ENCODE results near the gene BRIP1. TPM values are rescaled to one million over a fixed set of nuclear protein-coding genes. Genes with fewer than 3 reads are reported as not detected.

Gene BRIP1
- 1 to 10 TPM; 3.4 to 3.7 TPM for total RNA-seq
- polyA plus RNA-seq (ENCODE audit: insufficient read length in 6 of 6): 10 to 100 TPM; 10.8 to 18.1 (median 13.8) TPM
- long read RNA-seq, donor 1: 0 reads
- long read RNA-seq, donor 2, partial matches to known transcripts: 5 of 5 reads
- long read RNA-seq, donor 2, other reads (novel, unspliced or antisense): 0 of 5 reads
- long read RNA-seq, donor 3: 0 reads
- long read RNA-seq, donor 4: 0 reads
- long read RNA-seq, donor 5: 0 reads
- long read RNA-seq, donor 6: 0 reads
- long read RNA-seq, donor 7: 0 reads
- long read RNA-seq, donor 8: 0 reads
- long read RNA-seq, donor 9: 0 reads
- long read RNA-seq, donor 10: 0 reads
- long read RNA-seq, donor 11: 0 reads
- long read RNA-seq, donor 12: 0 reads

- H3K36me3 ChIP-seq: peaks cover 0 to 16% of the 10 kb centered on the region in 2 donors
- peak; percentile 99 for ATAC-seq
- intact Hi-C loops (cut with DNase I): no loop called here
These were observed at the start of gene BRIP1 for GRCh38 chr17:61862975-61863800. Gene BRIP1 (minus strand): TSS chr17:61863528. CDS start chr17:61861539, 1,989 bp downstream.

DNA sequence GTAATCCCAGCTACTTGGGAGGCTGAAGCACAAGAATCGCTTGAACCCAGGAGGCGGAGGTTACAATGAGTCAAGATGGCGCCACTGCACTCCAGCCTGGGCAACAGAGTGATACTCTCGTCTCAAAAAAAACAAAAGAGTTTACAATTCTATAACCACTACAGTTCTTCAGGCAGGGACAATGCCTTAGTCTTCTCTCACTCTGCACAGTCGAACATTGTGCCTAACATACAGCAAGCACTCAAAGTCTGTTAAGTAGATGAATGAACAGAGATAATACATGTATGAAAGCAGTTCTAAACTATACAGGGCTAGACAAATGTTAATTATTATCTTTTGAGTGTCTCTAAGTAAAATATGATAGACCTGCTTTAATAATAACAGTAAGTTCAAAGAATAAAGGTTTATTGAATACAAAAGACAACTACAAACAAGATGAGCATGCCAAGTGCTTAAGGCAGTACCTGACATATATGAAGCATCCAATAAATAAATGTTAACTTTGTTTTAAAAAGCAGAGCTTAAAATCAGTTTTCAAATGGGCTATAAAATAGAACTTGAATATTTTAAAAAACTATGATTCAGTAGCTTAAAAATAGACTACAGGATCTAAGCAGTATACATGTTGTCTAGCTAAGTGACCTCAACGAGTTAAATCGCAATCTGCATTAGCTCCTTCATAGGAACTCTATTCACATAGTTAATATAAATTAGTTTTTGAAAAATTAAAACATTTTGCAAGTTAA lies 45.1 kb upstream of the BRIP1 start:
- H3K9me3 ChIP-seq: no peaks in the 10 kb centered on the region
- no peak overlapping the region for H3K4me3 ChIP-seq
- H3K27ac ChIP-seq: no peak overlapping the region
- TF ChIP-seq, protein P1, sequence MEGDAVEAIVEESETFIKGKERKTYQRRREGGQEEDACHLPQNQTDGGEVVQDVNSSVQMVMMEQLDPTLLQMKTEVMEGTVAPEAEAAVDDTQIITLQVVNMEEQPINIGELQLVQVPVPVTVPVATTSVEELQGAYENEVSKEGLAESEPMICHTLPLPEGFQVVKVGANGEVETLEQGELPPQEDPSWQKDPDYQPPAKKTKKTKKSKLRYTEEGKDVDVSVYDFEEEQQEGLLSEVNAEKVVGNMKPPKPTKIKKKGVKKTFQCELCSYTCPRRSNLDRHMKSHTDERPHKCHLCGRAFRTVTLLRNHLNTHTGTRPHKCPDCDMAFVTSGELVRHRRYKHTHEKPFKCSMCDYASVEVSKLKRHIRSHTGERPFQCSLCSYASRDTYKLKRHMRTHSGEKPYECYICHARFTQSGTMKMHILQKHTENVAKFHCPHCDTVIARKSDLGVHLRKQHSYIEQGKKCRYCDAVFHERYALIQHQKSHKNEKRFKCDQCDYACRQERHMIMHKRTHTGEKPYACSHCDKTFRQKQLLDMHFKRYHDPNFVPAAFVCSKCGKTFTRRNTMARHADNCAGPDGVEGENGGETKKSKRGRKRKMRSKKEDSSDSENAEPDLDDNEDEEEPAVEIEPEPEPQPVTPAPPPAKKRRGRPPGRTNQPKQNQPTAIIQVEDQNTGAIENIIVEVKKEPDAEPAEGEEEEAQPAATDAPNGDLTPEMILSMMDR (IDR thresholded peaks at IDR 0.05): no peak
- DNase-seq (no peak), ATAC-seq (no peak)
- no peaks in the 10 kb centered on the region for H3K27me3 ChIP-seq
- no peaks in the 10 kb centered on the region for H3K4me1 ChIP-seq
- intact Hi-C loops (cut with DNase I): no loop called here
- peaks cover 0 to 82% of the 10 kb centered on the region in 2 donors for H3K36me3 ChIP-seq

More at GRCh38 chr17:61862975-61863800, at the start of gene BRIP1:
- Histone ChIP-seq H3K9me3 (no peaks in the 10 kb centered on the region), H3K27ac (peak within 1 kb of the TSS; percentile 81 to 86), H3K27me3 (no peaks in the 10 kb centered on the region), H3K4me3 (peak within 1 kb of the TSS; percentile 66), H3K4me1 (peaks cover 3 to 10% of the 10 kb centered on the region in 2 donors)
- peak; percentile 92 to 97 (median 94) for DNase-seq
- TF ChIP-seq, protein P1 (IDR thresholded peaks at IDR 0.05): no peak

GRCh38 chr17:61907361-61907760 lies 44.0 kb upstream of the BRIP1 start:
- TF ChIP-seq, protein P1 (IDR thresholded peaks at IDR 0.05): no peak
- H3K4me1 ChIP-seq: no peaks in the 10 kb centered on the region
- peaks cover 0 to 92% of the 10 kb centered on the region in 2 donors for H3K36me3 ChIP-seq
- intact Hi-C loops (cut with DNase I): no loop called here
- no peak overlapping the region for H3K4me3 ChIP-seq
- no peak for DNase-seq
- no peak overlapping the region for H3K27ac ChIP-seq
- H3K27me3 ChIP-seq: no peaks in the 10 kb centered on the region
- no peak for ATAC-seq
- H3K9me3 ChIP-seq: no peaks in the 10 kb centered on the region

DNA sequence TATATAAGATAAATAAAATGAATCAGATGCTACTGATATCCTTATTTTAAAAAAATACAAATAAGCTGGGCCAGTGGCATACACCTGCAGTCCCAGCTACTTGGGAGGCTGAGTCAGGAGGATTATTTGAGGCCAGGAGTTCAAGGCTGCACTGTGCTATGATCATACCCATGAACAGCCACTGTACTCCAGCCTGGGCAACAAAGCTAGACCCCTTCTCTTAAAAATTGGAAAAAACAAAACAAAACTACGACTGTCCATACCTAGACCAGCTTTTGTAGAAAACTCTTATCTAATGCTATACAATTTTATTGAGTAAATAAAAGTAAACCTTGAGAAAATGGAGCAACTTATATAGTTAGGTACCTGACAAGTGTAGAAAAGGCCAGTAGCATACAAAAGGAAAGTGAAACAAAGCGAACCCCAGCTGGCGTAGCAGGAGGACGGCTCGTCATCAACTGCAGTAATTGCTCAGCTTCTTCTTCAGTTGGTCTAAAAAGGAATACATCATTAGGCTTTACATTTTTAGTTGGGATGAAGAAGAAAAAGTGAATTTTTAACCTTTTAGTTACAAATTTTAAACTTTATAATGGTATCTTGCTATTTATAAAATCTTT lies 40.9 kb upstream of the BRIP1 start:
- Histone ChIP-seq H3K4me3 (no peak overlapping the region), H3K4me1 (no peaks in the 10 kb centered on the region), H3K27ac (no peak overlapping the region), H3K36me3 (peaks cover 0 to 91% of the 10 kb centered on the region in 2 donors), H3K27me3 (no peaks in the 10 kb centered on the region), H3K9me3 (no peaks in the 10 kb centered on the region)
- intact Hi-C loops (cut with DNase I): no loop called here
- ATAC-seq (no peak), DNase-seq (no peak)
- TF ChIP-seq, protein P1 (IDR thresholded peaks at IDR 0.05): no peak

Data from left lung (tissue), 14 donors.